C4-2B (cell line): ENCODE results near the gene HSBP1.

Experiments used
- H3K27ac ChIP-seq: fragments of 450-650 bp; 2 replicates; pipeline ENCODE4 v1.5.1; 2017
- CTCF ChIP-seq: fragments of 450-650 bp; conservative IDR thresholded peaks from 2 replicates; pipeline ENCODE4 v1.5.1; 2017; ENCODE audit warnings: mild to moderate bottlenecking
- ZFX ChIP-seq: fragments of 450-650 bp; IDR thresholded peaks from 2 replicates; pipeline ENCODE4 v1.6.1; 2017

Gene HSBP1

GRCh38 chr16:83803811-83804210, 4.0 kb upstream of the HSBP1 start:
- H3K27ac ChIP-seq, result peak overlapping the region; percentile 91

GRCh38 chr16:83804366-83804765, 3.4 kb upstream of the HSBP1 start:
- peak overlapping the region; percentile 91 for H3K27ac ChIP-seq
- TF ChIP-seq ZFX, result no peak
- no peak for TF ChIP-seq CTCF

More at GRCh38 chr16:83803811-83804210, 4.0 kb upstream of the HSBP1 start:
- no peak for TF ChIP-seq CTCF
- no peak for TF ChIP-seq ZFX

- H3K27ac ChIP-seq, result no peak overlapping the region
- no peak for TF ChIP-seq CTCF
Observed at GRCh38 chr16:83806036-83806435, 1.7 kb upstream of the HSBP1 start.

GRCh38 chr16:83806731-83807130, 1.0 kb upstream of the HSBP1 start:
- no peak overlapping the region; the same call in 1 of the 2 replicates for H3K27ac ChIP-seq
- TF ChIP-seq ZFX, result no peak

GRCh38 chr16:83807327-83807709, 460 bp upstream of the HSBP1 start:
- peak overlapping the region; percentile 83 for H3K27ac ChIP-seq
- TF ChIP-seq ZFX, result no peak
- no peak for TF ChIP-seq CTCF

- TF ChIP-seq ZFX (no peak), CTCF (no peak)
- peak overlapping the region; percentile 83 for H3K27ac ChIP-seq
Observed at GRCh38 chr16:83808573-83809014, 816 bp downstream of the HSBP1 start.

GRCh38 chr16:83809092-83809491, 1.3 kb downstream of the HSBP1 start:
- peak overlapping the region; percentile 83 for H3K27ac ChIP-seq
- TF ChIP-seq ZFX, result no peak

- no peak overlapping the region for H3K27ac ChIP-seq
- TF ChIP-seq ZFX (no peak), CTCF (no peak)
Observed at GRCh38 chr16:83810901-83811300, 3.1 kb downstream of the HSBP1 start.
